ENCODE results near the gene POC1A. TPM values are rescaled to one million over a fixed set of nuclear protein-coding genes. Genes with fewer than 3 reads are reported as not detected.

Gene POC1A
- total RNA-seq, 1 experiment from 2014 or later = 29.0 TPM

- WGBS (ENCODE audit: extremely low coverage, insufficient read length, low lambda C conversion rate) = no CpG with 5 or more reads among the region's 3 CpGs
Measured at GRCh38 chr3:52134761-52135160, 19.5 kb downstream of the POC1A start.

More at GRCh38 chr3:52134761-52135160, 19.5 kb downstream of the POC1A start:
- Histone ChIP-seq H3K9ac (ENCODE audit: extremely low read depth, insufficient read length, low read length) (no peak overlapping the region), H3K27ac (ENCODE audit: insufficient read length, low read depth, low read length) (no peak overlapping the region), H3K23me2 (ENCODE audit: insufficient read length, low read depth, low read length, poor library complexity, severe bottlenecking) (no peaks in the 10 kb centered on the region), H4K5ac (ENCODE audit: insufficient read length, low read depth, low read length) (no peak overlapping the region), H3K18ac (ENCODE audit: insufficient read length, low read depth, low read length) (no peak overlapping the region), H2AFZ (ENCODE audit: low read length) (no peak overlapping the region), H3K4me1 (ENCODE audit: insufficient read depth, low read length) (no peaks in the 10 kb centered on the region), H4K91ac (ENCODE audit: insufficient read length, low read depth, low read length) (no peak overlapping the region), H3K23ac (ENCODE audit: insufficient read length, low read depth, low read length) (no peak overlapping the region), H2BK12ac (ENCODE audit: insufficient read length, low read depth, low read length) (no peak overlapping the region), H4K20me1 (ENCODE audit: control insufficient read depth, insufficient read depth, insufficient read length) (no peaks in the 10 kb centered on the region), H3K4ac (ENCODE audit: low read depth, low read length) (no peak overlapping the region), H3K79me2 (ENCODE audit: insufficient read depth, low read length) (no peaks in the 10 kb centered on the region), H3K9me3 (ENCODE audit: control insufficient read depth, low read depth, low read length) (no peaks in the 10 kb centered on the region), H3T11ph (ENCODE audit: low read length) (no peak overlapping the region), H2BK120ac (ENCODE audit: low read depth, low read length, poor library complexity, severe bottlenecking) (no peak overlapping the region), H2BK15ac (ENCODE audit: low read depth, low read length) (no peak overlapping the region), H2AK5ac (ENCODE audit: insufficient read length, low read length) (no peak overlapping the region), H2BK5ac (ENCODE audit: insufficient read length, low read length) (no peak overlapping the region), H3K4me2 (ENCODE audit: insufficient read depth, insufficient read length, low read length) (no peak overlapping the region), H2BK20ac (ENCODE audit: low read depth, low read length, poor library complexity, severe bottlenecking) (no peak overlapping the region), H3K56ac (ENCODE audit: insufficient read length, low read depth, low read length) (no peak overlapping the region), H3K27me3 (ENCODE audit: insufficient read depth, low read length) (no peaks in the 10 kb centered on the region), H3K14ac (ENCODE audit: insufficient read depth, low read length) (no peak overlapping the region), H4K8ac (replicated peaks; ENCODE audit: insufficient read length, low read depth, low read length) (no peak overlapping the region), H3K79me1 (ENCODE audit: insufficient read depth, low read depth, low read length, poor library complexity, severe bottlenecking) (no peaks in the 10 kb centered on the region)
- Mint-ChIP-seq H3K27me3 (ENCODE audit: low read depth) (no peaks in the 10 kb centered on the region; the same call in 1 of the 2 replicates), H3K4me1 (no peaks in the 10 kb centered on the region), H3K9me3 (no peaks in the 10 kb centered on the region; a peak in 1 of 5 replicates), H3K27ac (no peak overlapping the region; a peak in 1 of 7 replicates), H3K36me3 (ENCODE audit: insufficient read depth in 1 of 3, low read depth in 3 of 3) (peaks cover 12 to 57% (median 52%) of the 10 kb centered on the region in 3 experiments; a peak in 6 of 7 replicates), H3K4me3 (no peak overlapping the region)
- TF ChIP-seq, protein P1, sequence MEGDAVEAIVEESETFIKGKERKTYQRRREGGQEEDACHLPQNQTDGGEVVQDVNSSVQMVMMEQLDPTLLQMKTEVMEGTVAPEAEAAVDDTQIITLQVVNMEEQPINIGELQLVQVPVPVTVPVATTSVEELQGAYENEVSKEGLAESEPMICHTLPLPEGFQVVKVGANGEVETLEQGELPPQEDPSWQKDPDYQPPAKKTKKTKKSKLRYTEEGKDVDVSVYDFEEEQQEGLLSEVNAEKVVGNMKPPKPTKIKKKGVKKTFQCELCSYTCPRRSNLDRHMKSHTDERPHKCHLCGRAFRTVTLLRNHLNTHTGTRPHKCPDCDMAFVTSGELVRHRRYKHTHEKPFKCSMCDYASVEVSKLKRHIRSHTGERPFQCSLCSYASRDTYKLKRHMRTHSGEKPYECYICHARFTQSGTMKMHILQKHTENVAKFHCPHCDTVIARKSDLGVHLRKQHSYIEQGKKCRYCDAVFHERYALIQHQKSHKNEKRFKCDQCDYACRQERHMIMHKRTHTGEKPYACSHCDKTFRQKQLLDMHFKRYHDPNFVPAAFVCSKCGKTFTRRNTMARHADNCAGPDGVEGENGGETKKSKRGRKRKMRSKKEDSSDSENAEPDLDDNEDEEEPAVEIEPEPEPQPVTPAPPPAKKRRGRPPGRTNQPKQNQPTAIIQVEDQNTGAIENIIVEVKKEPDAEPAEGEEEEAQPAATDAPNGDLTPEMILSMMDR (conservative IDR thresholded peaks at IDR 0.05) = no peak
- DNase-seq = no peak

All from H9 (cell line).